Cerebellar cortex (tissue), 1 donor: ENCODE measurements around the gene PARD3.

Experiments used
- DNase-seq: peaks from one replicate; pipeline ENCODE4 v3.0.0-alpha.2; 2015; ENCODE audit warnings: low spot score

The PARD3 gene

DNA sequence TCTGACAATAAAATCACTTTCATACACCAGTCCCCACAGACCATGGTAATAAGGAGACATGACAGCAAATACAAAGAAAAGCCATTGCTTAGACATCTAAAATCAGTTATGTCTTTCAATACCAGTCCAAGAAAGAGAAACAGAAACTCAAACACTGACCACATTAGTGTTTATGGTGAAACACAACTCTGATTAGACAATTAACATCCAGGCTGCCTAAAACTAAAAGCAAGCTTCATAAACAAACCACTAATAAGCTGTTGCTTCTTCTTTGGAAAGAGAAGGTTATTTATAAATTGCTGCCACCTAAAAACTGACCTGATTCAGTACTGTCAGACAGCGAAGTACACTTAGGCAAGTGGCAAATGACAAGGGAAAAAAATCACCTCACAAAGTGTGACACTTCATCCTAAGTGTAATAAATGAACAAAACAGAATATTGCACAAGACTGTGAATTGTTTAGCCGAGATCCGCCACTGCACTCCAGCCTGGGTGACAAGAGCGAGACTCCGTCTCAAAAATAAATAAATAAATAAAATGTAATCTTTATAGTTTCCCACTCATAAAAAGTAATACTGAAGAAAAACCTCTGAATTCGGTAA lies 277.4 kb downstream of the PARD3 start:
- no peak for DNase-seq

DNA sequence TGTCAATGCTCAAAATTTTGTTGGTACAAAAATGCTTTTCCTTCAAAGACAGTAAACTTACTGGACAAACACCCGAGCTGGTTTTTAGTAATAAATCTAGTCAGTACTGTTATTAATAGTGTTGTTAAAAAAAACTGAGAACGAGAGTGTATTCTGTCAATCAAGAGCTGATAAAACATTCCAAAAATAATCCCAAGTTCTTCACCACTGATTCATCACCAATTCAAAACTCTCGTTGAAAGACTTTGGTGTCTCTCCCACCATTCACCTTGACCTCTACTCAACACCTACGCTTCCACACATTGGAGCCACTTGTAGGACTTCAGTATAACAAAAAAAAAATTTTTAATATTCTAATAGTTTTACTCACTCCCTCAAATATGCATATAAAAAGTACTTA lies 279.2 kb downstream of the PARD3 start:
- DNase-seq, result no peak

DNA sequence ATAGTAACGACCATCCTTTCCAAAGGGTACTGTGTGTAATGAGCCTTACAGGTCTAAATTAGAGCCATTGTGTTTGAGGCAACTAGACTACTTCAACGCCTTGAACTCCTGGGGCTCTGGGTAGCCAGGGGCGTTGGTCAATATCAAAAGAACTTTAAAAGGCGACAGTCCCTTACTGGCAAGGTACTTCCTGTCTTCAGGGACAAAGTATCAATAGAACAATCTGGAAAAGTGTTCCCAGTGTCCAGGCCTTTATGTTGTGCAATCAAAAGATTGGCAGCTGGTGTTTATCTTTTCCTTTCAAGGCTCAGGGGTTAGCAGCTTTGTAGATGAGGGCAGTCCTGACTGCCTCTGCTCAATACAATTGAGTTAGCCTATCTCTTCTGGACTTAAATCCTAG lies 284.3 kb downstream of the PARD3 start:
- DNase-seq, result no peak

DNA sequence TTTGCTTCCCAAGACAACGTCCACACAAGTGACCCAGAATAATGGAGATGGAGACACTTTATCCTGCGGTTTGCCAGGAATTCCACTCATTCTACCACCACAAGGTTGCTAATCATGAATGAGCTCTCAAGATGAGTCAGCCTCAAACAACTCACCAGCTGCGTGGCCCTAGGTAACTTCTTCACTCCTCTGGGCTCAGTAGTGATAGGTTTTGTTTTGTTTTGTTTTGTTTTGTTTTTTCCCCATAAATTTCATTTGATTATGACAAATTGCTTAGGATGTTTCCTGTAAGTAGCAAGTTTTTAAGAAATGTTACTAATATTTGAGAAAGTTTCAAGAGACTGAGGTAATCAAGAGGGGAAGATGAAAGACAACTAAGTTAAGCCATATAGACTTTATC lies 286.8 kb downstream of the PARD3 start:
- DNase-seq, result peak; percentile 64

DNA sequence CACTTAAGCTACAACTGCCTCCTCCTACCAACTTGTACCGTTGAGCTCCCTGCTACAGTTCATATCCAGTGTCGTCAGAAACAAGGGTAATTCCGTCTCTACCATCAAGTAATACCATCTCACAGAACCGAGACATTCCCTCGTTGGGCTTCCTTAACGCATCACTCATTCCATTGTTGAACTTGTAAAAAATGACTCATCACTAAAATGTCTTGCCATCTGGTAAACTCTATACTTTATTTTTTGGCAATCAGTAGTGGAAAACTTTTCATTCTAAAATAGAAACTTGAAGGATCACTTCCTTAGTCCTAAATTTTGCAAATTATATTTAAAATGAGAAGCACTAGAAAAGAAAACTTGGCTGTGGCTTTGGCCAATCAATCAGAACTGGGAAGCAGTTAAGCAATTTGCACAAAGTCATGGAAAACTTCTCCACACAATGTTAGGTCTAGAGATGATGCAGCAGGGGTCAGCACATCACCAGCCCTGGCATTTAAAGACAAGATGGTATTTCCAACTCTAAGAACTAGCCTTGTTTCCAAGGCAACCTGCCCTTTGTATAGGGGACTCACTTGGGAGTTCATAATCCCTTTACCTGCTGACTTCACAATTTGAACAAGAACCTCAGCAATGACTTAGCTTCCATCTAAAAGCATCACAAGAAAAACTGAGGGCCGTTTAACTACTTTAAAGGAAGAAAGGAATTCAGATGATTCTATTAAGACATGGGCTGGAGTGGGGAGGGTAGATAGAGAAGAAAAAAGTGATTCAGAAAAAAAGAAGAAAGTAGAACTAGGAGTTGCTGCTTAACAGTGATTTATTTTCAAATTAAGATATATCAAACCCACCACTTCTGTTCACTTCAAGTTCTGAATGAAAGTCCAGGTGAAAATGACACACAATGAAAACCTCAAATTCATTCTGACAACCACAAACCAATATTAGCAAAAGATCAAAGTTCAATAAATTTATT lies 288.1 kb downstream of the PARD3 start:
- peak; percentile 76 for DNase-seq

DNA sequence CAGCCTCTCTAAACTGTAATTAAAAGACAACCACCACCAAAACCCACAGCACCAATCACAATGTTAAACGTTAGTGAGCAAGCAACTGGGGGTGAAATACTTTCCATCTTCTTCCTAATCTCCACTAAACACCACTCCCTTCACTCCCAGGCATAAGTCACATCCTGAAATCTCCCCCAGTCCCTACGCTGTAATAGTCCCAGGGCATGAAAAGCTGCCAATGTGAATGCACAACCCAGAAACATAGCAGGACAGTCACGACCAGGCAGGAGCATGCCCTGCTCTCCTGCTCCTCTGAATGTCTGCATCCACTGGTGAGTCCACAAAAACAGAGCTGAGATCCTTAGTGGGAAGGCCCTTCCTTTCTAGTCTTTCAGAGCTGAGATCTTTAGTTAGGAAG lies 288.9 kb downstream of the PARD3 start:
- no peak for DNase-seq

DNA sequence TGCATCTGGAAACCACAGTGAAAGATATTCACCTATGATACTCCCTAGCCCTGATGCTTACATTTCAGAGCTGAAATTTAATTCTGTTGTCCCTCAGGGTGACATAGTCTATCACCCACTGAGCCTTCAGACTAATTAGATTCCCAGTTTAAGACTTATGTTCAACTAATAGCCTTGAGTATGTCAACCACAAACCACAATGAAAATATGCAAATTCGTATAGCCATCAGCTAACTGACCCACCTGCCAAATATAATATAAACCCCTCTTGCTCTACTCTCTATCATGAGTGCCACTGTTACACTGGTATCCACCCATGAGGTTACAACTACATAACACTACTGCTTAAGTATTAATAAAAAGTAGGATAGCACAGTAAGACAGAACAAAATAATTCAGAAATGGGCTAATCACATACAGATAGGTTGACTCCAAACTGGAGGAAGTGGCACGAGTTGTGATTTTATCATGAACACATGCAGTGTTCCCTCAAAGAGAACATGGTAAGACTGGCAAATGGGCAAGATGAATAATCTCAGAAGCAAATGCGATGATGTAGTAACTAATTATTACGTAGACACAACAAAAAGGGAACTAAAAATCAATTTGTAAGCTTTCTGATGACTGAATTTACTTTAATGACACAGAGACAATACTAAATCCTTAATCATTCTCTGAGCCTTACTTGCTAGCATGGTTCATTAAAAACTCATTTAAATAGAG lies 290.6 kb downstream of the PARD3 start:
- DNase-seq, result no peak

DNA sequence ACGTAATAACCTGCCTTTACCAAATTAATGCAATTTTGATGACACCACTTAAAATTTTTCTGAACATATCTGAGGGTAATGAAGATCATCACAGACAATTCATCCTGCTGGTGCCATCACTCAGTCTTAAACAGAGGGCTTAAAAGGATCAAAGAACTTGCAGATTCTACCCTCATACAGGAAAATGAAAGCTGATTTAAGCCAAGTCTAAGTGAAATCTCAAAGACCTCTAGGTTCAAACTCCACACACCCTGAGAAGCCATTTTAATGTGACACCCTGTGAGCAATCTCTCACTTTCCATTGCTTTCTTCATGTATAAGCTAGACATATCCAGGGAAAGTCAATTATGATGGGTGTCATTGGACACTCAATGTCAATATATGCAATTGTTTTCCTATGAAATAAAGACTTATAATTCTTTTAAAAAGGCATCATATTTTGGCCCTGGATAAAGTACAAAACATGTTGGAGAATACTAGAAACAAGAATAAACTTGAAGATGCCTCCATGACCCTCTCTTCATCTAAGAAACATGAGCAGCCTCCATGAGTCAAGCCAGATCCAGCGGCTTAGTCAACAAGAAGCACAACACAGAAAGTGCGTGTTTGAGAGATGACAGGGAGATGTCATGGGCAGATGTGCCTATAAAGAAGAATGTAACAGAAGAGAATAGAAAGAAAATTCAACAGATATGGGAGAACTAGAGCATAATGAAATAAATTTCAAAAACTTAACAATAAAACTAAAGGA lies 291.9 kb downstream of the PARD3 start:
- no peak for DNase-seq

DNA sequence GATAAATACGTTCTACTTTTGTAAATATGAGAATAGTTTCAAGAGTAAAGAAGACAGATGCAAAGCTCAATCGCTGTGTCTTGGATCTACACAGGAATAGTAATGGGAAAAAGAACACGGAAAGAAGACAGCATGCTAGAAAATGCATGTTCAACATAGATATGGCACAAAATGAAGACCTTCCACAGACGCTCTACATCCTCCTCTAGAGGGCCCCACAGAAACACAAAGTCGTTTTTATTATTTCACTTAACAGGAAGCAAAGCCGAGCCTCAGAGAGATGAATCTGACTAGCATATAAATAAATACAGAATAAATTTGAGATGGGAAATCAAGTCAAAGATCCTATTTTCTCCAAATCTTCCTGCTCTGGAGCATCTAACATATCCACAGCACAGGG lies 292.6 kb downstream of the PARD3 start:
- peak; percentile 29 for DNase-seq

DNA sequence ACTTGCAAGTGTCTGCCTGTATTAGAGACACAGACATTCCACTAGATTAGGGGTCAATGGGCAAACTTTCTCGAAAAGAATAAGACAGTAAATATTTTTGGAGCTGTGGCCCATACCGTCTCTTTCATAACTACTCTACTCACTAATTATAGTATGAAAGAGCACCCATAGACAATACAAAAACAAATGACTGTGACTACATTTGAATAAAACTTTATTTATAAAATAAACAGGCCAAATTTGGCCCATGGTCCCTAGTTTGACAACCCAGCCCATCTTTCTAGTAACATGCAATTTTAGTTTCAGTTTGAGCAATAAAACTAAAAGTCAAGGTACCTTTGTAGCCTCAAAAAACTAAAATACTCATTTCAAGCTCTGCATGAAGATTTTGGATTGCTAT lies 294.6 kb downstream of the PARD3 start:
- DNase-seq, result no peak

DNA sequence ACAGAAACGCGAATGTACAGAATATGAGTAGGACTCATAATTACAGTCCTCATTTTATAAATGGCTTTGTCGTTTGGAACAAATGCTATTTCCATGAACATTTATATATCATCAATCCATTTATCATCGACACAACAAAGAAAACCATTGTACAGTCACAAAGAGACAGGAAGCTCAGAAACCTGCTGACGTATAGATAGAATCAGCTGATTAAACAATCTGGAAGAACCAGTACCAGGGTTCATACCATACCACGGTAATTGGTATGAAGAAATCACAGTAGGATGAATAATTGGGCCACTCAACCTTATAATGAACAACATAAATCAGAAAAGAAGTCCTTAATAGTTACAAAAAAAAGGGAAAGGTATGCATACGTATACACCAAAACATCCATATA lies 295.0 kb downstream of the PARD3 start:
- no peak for DNase-seq

DNA sequence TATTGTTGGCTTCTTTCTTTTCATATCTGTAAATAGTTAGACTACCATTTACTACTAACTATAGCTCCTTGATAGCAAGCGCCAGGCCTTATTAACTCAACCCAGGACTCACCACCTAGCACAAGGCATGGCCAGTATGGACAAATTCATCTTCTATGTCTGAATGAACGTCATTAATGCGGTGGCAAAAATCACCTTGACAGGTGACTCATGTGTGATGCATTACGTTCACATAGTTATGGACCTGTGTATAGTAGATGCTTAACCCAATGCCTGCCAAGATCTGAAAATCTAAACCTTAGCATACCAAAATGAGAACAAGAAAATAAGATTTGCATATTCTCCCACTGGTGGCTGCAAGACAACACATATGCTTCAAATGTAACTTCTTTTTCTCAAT lies 300.8 kb downstream of the PARD3 start:
- DNase-seq, result no peak

DNA sequence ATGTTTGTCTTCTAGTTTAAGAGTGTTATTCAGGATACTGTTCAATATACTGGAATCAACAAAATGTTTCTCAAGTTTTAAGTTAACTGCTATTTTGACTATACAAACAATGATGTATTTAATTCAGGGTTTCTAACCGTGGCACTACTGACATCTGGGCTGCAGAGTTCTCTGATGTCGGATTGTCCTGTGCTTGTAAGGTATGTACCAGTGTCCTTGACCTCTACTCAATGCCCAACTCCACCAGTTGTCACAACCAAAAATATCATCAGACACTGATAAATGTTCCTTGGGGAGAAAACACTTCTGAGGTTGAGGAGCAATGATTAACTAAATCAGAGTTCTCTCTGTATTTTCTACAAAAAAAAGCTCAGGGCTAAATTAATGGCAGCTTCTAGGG lies 301.5 kb downstream of the PARD3 start:
- no peak for DNase-seq

DNA sequence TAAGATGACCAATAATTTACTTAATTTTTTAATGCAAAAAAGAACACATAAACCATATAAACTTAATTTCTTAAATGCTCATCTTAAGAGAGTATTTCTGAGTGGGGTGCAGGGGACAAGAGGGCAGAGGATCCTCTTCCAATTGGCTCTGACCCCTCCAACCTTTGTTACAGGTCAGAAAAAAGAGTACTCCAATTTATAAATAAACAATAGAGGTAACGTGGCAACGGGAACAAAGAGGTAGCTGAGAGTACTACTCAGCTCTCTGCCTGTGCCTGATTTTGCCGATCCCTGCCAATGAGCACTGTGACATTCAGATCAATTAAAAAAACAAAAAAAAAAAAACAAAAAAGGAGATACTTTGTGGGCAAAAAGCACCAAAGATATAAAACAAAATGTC lies 307.9 kb downstream of the PARD3 start:
- no peak for DNase-seq

DNA sequence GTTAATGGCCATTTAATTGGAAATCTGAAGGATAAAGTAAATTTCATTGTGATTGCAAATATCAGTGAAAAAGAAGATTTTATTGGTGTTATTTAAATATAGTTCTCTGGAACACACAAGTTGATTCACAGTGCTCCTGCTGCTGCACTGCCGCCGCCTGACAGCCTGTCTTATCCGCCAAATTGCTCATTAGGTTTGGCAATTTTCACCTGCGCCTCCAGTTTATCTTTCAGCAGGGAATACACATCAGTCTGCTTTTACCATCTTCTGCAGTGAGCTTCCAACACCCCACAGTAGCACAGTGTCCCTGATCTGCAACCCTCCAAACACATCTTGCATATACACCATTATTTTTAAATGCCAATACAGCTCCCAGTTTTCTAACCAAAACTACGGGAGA lies 308.3 kb downstream of the PARD3 start:
- no peak for DNase-seq

DNA sequence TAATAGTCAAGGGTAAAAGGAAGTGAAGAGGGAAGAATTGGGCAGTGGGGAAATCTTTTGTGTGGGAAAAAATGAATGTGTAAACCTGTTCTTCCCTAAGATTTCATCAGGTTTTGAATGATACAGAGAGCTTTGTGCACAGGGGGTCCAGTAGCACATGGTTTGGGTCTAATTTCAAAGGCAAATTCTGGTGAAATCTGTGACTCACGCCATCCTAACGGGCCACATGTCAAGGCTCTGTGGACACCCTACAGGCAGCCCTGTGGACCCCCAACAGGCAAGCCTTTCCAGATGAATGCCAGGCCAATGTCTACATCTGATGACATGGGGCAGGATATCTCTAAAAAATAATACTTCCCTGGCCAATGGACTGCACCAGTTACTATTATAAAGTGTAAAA lies 309.8 kb downstream of the PARD3 start:
- no peak for DNase-seq

DNA sequence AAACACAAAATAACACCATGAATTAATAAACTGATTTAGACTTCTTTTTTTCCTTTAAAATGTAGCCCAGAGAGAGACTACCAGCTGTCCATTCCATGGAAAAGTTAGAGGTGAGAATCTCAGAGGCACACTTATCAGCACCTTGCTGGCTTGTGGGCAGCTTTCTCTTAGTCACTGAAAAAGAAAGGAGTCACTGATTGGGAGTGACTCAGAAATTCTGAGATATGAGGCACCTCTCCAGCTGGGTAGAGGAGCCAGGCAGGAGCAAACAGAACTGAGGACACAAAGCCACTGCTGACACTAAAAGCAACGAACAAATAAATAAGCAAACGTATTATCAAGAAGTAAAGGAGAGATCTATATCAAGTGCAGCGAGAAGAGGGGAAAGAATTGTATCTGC lies 310.6 kb downstream of the PARD3 start:
- DNase-seq, result no peak

DNA sequence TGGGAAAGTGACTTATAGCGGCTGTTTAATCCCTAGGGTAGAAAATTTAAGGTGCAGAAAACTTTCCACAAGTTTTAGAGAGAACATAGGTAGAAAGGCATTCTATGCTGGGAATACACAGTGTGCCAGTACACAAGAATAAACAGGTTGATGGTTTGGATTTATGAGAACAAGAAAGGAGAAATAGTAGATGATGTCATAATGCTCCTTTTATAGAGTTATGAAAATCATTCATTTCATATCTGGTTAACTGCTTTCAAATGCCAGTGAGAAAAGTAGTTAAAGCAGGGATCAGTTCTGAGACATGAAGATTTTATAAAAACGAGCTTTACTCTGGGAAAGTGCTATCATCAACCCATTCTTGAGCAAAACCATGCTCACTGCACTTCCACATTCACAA lies 311.4 kb downstream of the PARD3 start:
- DNase-seq, result no peak

DNA sequence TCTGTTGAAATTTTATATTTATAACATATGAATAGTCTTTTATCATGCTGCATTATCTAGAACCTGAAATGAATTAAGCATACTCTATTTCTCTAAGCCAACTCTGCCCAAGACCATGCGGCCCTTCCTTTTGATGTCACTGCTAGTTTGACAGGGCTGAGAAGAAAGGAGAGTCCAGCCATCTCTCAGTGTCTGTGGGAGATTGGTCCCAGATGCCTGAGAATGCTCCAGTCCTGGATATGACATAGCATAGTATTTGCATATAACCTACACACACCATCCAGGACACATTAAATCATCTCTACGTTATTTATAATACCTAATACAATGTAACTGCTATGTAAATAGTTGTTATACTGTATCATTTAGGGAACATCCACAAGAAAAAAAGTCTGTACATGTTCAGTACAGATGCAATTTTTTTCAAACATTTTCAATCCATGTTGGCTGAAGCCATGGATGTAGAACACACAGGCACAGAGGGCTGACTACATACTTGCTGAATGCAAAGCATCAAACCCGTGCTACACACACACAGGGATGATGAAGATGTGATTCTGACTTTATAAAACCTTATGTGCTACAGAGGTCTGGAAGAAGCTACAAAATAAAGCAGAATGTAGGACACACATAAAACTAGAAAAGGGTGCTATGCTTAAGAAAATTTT lies 315.4 kb downstream of the PARD3 start:
- DNase-seq, result no peak

DNA sequence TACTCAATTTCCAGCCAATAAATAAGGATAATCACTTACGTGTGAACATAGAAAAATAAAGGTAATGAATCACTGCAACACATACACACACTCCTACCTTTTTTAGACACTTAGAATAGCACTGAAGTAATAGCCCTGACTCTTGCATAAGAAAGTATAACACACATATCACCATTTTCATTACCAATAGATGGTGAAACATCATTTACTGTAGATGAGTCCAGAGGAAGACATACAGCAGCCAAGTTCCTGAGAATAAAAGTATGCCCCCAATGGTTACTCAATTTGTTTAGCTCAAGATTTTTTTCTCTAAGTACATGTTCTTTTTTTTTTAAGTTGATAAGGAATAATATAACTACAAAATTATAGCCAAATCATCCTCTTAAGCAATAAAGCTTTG lies 316.3 kb downstream of the PARD3 start:
- no peak for DNase-seq

DNA sequence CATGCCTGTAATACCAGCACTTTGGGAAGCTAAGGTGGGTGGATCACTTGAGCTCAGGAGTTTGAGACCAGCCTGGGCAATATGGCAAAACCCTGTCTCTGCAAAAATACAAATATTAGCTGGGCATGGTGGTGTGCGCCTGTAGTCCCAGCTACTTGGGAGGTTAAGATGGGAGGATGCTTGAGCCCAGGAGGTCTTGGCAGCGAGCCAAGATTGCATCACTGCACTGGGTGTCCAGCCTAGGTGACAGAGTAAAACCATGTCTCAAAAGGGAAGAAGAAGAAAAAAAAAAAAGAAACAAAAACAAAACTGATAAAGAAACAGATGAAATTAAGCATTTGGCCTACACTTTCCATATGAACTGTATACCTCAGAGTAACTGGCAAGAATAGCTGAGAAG lies 319.2 kb downstream of the PARD3 start:
- DNase-seq, result no peak

DNA sequence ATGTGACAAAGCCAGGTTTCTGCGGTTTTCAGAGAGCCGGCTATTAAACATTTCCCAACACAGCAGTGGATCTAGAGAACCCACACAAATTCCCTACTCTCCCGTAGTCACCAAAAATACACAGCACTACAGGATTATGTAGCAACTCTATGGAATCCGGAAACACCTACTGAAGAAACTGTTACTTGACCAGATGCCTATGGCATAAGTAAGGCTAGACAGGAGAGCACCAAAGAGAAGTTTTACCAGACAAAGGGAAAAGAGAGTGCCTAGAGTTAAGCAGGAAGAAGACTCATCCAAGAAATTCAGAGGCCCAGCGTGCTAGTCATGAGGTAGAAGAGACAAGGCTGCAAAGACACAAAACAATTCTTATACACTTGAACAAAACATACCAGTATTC lies 321.1 kb downstream of the PARD3 start:
- no peak for DNase-seq
